A549 (cell line): ENCODE data around the gene CRYZ. TPM values are rescaled to one million over a fixed set of nuclear protein-coding genes. Genes with fewer than 3 reads are reported as not detected.

Source experiments
- ATAC-seq, 2 experiments: fragments of 200-7000 bp in 1 of 2; fragments of >200 bp in 1 of 2; cut with Nextera tagmentation in 1 of 2; cut with Tn5 transposase in 1 of 2; 3 replicates each; pipeline versions ENCODE4 v1.8.0 to v1.9.1; 2018 to 2020; ENCODE audit warnings: mild to moderate bottlenecking in 1 of 2, moderate library complexity in 1 of 2
- CTCF ChIA-PET: fragments of 300-600 bp; sonication (Branson Sonifier 250); formaldehyde crosslinking; extraction: SDS; loops from one replicate; lab custom pipeline; 2021; ENCODE audit warnings: antibody characterized with exemption, inconsistent platforms; lab: Yijun Ruan, JAX
- POLR2A ChIA-PET: fragments of 350-600 bp; formaldehyde crosslinking; extraction: SDS; loops from one replicate; lab custom pipeline; 2021; ENCODE audit warnings: antibody characterized with exemption, inconsistent platforms; lab: Yijun Ruan, JAX
- DNase-seq, 2 experiments: peaks; one replicate each; pipeline versions ENCODE4 v3.0.0 to v3.0.0-alpha.2; 2011 to 2016; ENCODE audit warnings: low read depth in 1 of 2, low spot score in 1 of 2
- FAIRE-seq: peaks from 2 replicates; lab custom pipeline; 2011; peaks lifted over from hg19 to GRCh38; lab: Jason Lieb, UNC
- H3K27ac ChIP-seq, 2 experiments: fragments of >200 bp; sonication (Bioruptor Twin); formaldehyde crosslinking; 3 replicates each; pipeline ENCODE4 v1.5.1; 2016 to 2017
- H3K4me1 ChIP-seq: fragments of >200 bp; sonication (Bioruptor Twin); formaldehyde crosslinking; 3 replicates; pipeline ENCODE4 v1.6.1; 2016
- H3K4me2 ChIP-seq: fragments of >200 bp; sonication (Bioruptor Twin); formaldehyde crosslinking; 3 replicates; pipeline ENCODE4 v1.6.1; 2016
- H3K4me3 ChIP-seq: fragments of >200 bp; sonication (Bioruptor Twin); formaldehyde crosslinking; 3 replicates; pipeline ENCODE4 v1.5.1; 2016
- H3K9me3 ChIP-seq: fragments of >200 bp; sonication (Bioruptor Twin); formaldehyde crosslinking; 3 replicates; pipeline ENCODE4 v1.6.1; 2016
- BHLHE40 ChIP-seq: IDR thresholded peaks from 2 replicates; pipeline ENCODE4 v1.6.1; 2012; ENCODE audit warnings: low read depth, low read length, inconsistent platforms
- CBX8 ChIP-seq: fragments of 200-600 bp; sonication (generic); IDR thresholded peaks from 2 replicates; pipeline ENCODE4 v1.6.1; 2016
- CEBPB ChIP-seq, 2 experiments: fragments of >200 bp in 1 of 2; sonication (Bioruptor Twin) in 1 of 2; formaldehyde crosslinking in 1 of 2; IDR thresholded peaks; 2 replicates each; pipeline ENCODE4 v1.6.1; 2012 to 2016
- E2F6 ChIP-seq: IDR thresholded peaks from 2 replicates; pipeline ENCODE4 v1.6.1; 2012; ENCODE audit warnings: low read depth, borderline replicate concordance
- EHMT2 ChIP-seq: fragments of 200-600 bp; sonication (generic); IDR thresholded peaks from 2 replicates; pipeline ENCODE4 v1.6.1; 2016; ENCODE audit warnings: antibody characterized with exemption, low read depth, mild to moderate bottlenecking, moderate library complexity
- ELK1 ChIP-seq: fragments of 150-350 bp; IDR thresholded peaks from 2 replicates; pipeline ENCODE4 v1.6.1; 2014; ENCODE audit warnings: low read depth, mild to moderate bottlenecking, low read length
- EP300 ChIP-seq, 2 experiments: fragments of >200 bp; sonication (Bioruptor Twin); formaldehyde crosslinking; IDR thresholded peaks; 2 replicates in 1 of 2; 3 replicates in 1 of 2; pipeline ENCODE4 v1.6.1; 2016 to 2017
- ESRRA ChIP-seq: fragments of 150-350 bp; IDR thresholded peaks from 2 replicates; pipeline ENCODE4 v1.6.1; 2014; ENCODE audit warnings: mild to moderate bottlenecking, low read length, borderline replicate concordance
- FOXS1 ChIP-seq: fragments of 250-450 bp; sonication (Bioruptor Pico); IDR thresholded peaks from 2 replicates; pipeline ENCODE4 v1.5.0; 2020; ENCODE audit warnings: mild to moderate bottlenecking, moderate library complexity
- HMGXB4 ChIP-seq: fragments of 250-450 bp; sonication (Bioruptor Pico); IDR thresholded peaks from 2 replicates; pipeline ENCODE4 v1.5.0; 2021; ENCODE audit warnings: mild to moderate bottlenecking, moderate library complexity, borderline replicate concordance
- HOXB5 ChIP-seq: fragments of 250-450 bp; sonication (Bioruptor Pico); IDR thresholded peaks from 2 replicates; pipeline ENCODE4 v1.5.0; 2020; ENCODE audit warnings: mild to moderate bottlenecking, moderate library complexity
- KDM1A ChIP-seq: fragments of 200-600 bp; sonication (generic); IDR thresholded peaks from 2 replicates; pipeline ENCODE4 v1.6.1; 2016; ENCODE audit warnings: low read depth, mild to moderate bottlenecking
- NPAS2 ChIP-seq: fragments of 250-450 bp; sonication (Bioruptor Pico); IDR thresholded peaks from 2 replicates; pipeline ENCODE4 v1.8.0; 2022; ENCODE audit warnings: mild to moderate bottlenecking, moderate library complexity, borderline replicate concordance
- PHF8 ChIP-seq: fragments of 200-600 bp; sonication (generic); IDR thresholded peaks from 2 replicates; pipeline ENCODE4 v1.6.1; 2016; ENCODE audit warnings: low read depth, mild to moderate bottlenecking, antibody characterized with exemption, moderate library complexity, borderline replicate concordance
- POLR2A ChIP-seq: IDR thresholded peaks from 2 replicates; pipeline ENCODE4 v1.6.1; 2012; ENCODE audit warnings: mild to moderate bottlenecking, low read length
- POLR2AphosphoS2 ChIP-seq: conservative IDR thresholded peaks from 2 replicates; pipeline ENCODE4 v1.6.1; 2012; ENCODE audit warnings: low read length, improper control_type of control experiment, inconsistent platforms
- RAD21 ChIP-seq, 2 experiments: fragments of >200 bp in 1 of 2; sonication (Bioruptor Twin) in 1 of 2; formaldehyde crosslinking in 1 of 2; IDR thresholded peaks in 1 of 2; conservative IDR thresholded peaks in 1 of 2; 2 replicates in 1 of 2; 3 replicates in 1 of 2; pipeline ENCODE4 v1.6.1; 2012 to 2018; ENCODE audit warnings: inconsistent platforms in 1 of 2
- REST ChIP-seq: fragments of 200-600 bp; sonication (generic); IDR thresholded peaks from 2 replicates; pipeline ENCODE4 v1.6.1; 2016; ENCODE audit warnings: antibody characterized with exemption, mild to moderate bottlenecking, moderate library complexity
- RNF2 ChIP-seq: fragments of 200-600 bp; sonication (generic); IDR thresholded peaks from 2 replicates; pipeline ENCODE4 v1.6.1; 2016; ENCODE audit warnings: low read depth, mild to moderate bottlenecking, antibody characterized with exemption, moderate library complexity, borderline replicate concordance
- TFCP2L1 ChIP-seq: fragments of 250-450 bp; sonication (Bioruptor Pico); IDR thresholded peaks from 2 replicates; pipeline ENCODE4 v1.5.0; 2021; ENCODE audit warnings: mild to moderate bottlenecking
- ZFP36 ChIP-seq: fragments of 450-650 bp; IDR thresholded peaks from 2 replicates; pipeline ENCODE4 v1.6.1; 2014; ENCODE audit warnings: borderline replicate concordance; ENCODE audit not compliant: partially characterized antibody
- ZNF302 ChIP-seq: fragments of 250-450 bp; sonication (Bioruptor Pico); IDR thresholded peaks from 2 replicates; pipeline ENCODE4 v1.9.0; 2021; ENCODE audit warnings: inconsistent platforms, mild to moderate bottlenecking, moderate library complexity
- WGBS: methylation state at CpG from one replicate; pipeline ENCODE4 v1.1.6; 2017; ENCODE audit errors: missing lambda C conversion rate; 5-methylcytosine and 5-hydroxymethylcytosine counted together
- polyA plus RNA-seq, 4 experiments: library from polyadenylated mRNA; depleted of rRNA in 3 of 4; stranded (reverse); fragments of >200 nt; fragmentation: RNase III in 1 of 4; extraction: RNeasy Plus Mini Kit Qiagen cat#74134 plus additional on column Dnase treatment in 1 of 4; gene quantifications; 2 replicates in 3 of 4; 3 replicates in 1 of 4; pipeline ENCODE4 v1.2.3, GENCODE V29; 2011 to 2017

CRYZ gene
- polyA plus RNA-seq, 2 of the 4 experiments (the other 2 are of a cell fraction), result 99.1 to 159 TPM

- POLR2A ChIA-PET, result no interaction called here
- Histone ChIP-seq H3K9me3 (no peaks in the 10 kb centered on the region), H3K4me2 (no peak overlapping the region), H3K4me3 (no peak overlapping the region)
- CTCF ChIA-PET, result interaction anchor here (0.7 kb wide), 1 partner anchor 14 kb away, joined by 3 read pairs; no protein-coding TSS in a partner anchor
- 95% methylated on average over 6 of the region's 6 CpGs for WGBS
- ATAC-seq, result no peak
- TF ChIP-seq CBX8, result no peak
- no peak for TF ChIP-seq ESRRA
- TF ChIP-seq POLR2A, result no peak
- TF ChIP-seq, all 56 proteins: peak for 0
- DNase-seq, result no peak
- Histone ChIP-seq H3K4me1 (no peaks in the 10 kb centered on the region), H3K27ac (no peak overlapping the region)
- no peak for FAIRE-seq
Measured at GRCh38 chr1:74703386-74704182, 29.3 kb downstream of the CRYZ start.

- ChIA-PET POLR2A (no interaction called here), CTCF (no interaction called here)
- no peak for DNase-seq
- FAIRE-seq, result no peak
- Histone ChIP-seq H3K4me2 (no peak overlapping the region), H3K9me3 (no peaks in the 10 kb centered on the region), H3K4me3 (no peak overlapping the region), H3K27ac (no peak overlapping the region), H3K4me1 (peaks cover 1% of the 10 kb centered on the region; the same call in 2 of the 3 replicates)
- no peak for ATAC-seq
- no peak for TF ChIP-seq EP300 (IDR thresholded peaks at IDR 0.05)
- no peak for TF ChIP-seq TFCP2L1 (CRISPR knock-in tag)
- no peak for TF ChIP-seq FOXS1 (CRISPR knock-in tag)
- no peak for TF ChIP-seq HMGXB4 (CRISPR knock-in tag)
- no peak for TF ChIP-seq NPAS2 (CRISPR knock-in tag)
- no peak for TF ChIP-seq POLR2AphosphoS2
- TF ChIP-seq RNF2, result no peak
- no peak for TF ChIP-seq PHF8
- no peak for TF ChIP-seq KDM1A
- TF ChIP-seq EHMT2, result no peak
- TF ChIP-seq HOXB5 (CRISPR knock-in tag), result no peak
- no peak for TF ChIP-seq ZNF302 (CRISPR knock-in tag)
- no peak for TF ChIP-seq E2F6
- TF ChIP-seq ZFP36, result no peak
Measured at GRCh38 chr1:74699331-74699730, 33.5 kb downstream of the CRYZ start.

GRCh38 chr1:74697832-74698231 is 35.0 kb downstream of the CRYZ start:
- ChIA-PET CTCF (no interaction called here), POLR2A (no interaction called here)
- H3K4me3 ChIP-seq, result no peak overlapping the region
- DNase-seq, result no peak
- no peak for TF ChIP-seq CBX8
- TF ChIP-seq REST, result no peak
- TF ChIP-seq RAD21 (conservative IDR thresholded peaks at IDR 0.05 in 1 of 2, IDR thresholded peaks at IDR 0.05 in 1 of 2), result no peak
- no peak for TF ChIP-seq TFCP2L1 (CRISPR knock-in tag)
- TF ChIP-seq ELK1, result no peak
- TF ChIP-seq HMGXB4 (CRISPR knock-in tag), result no peak
- TF ChIP-seq CEBPB (IDR thresholded peaks at IDR 0.05), result no peak
- TF ChIP-seq FOXS1 (CRISPR knock-in tag), result no peak
- no peak for TF ChIP-seq BHLHE40
- no peak overlapping the region for H3K4me2 ChIP-seq
- ATAC-seq, result no peak
- FAIRE-seq, result no peak
- H3K27ac ChIP-seq, result no peak overlapping the region
- peaks cover 13% of the 10 kb centered on the region; the same call in 2 of the 3 replicates for H3K4me1 ChIP-seq
- 77% methylated on average over 2 of the region's 2 CpGs for WGBS
- H3K9me3 ChIP-seq, result no peaks in the 10 kb centered on the region
